HCT116 (cell line): Measurements from ENCODE around the gene CCL7. TPM values are rescaled to one million over a fixed set of nuclear protein-coding genes. Genes with fewer than 3 reads are reported as not detected.

Experiments used
- ATAC-seq: fragments of 200-7000 bp; cut with Tn5 transposase; 2 replicates; pipeline ENCODE4 v1.9.1; 2020; ENCODE audit warnings: mild to moderate bottlenecking, moderate library complexity
- BruUV-seq: library from RNA; stranded (reverse); fragments of 400-500 nt; replicated peaks from 2 replicates; lab custom pipeline; 2021; lab: Mats Ljungman, UMichigan
- CTCF ChIA-PET: fragments of 300-600 bp; sonication (Branson Sonifier 250); formaldehyde crosslinking; loops from one replicate; lab custom pipeline; 2021; ENCODE audit warnings: antibody characterized with exemption; lab: Charles Lee
- POLR2A ChIA-PET: fragments of 300-600, 350-600 bp; sonication (Branson Sonifier 250); formaldehyde crosslinking; loops from one replicate; lab custom pipeline; 2021; ENCODE audit warnings: antibody characterized with exemption; lab: Charles Lee
- RAD21 ChIA-PET, 2 experiments: fragments of 300-600 bp; sonication (Branson Sonifier 250); formaldehyde crosslinking; loops; one replicate each; lab custom pipeline; 2023; ENCODE audit warnings: low total read pairs in 2 of 2; ENCODE audit not compliant: uncharacterized antibody in 2 of 2, unreplicated experiment in 2 of 2, low non-redundant PET in 1 of 2; lab: Charles Lee
- DNase-seq: peaks from one replicate; pipeline ENCODE4 v3.0.0-alpha.2; 2010; ENCODE audit warnings: low read depth, low spot score
- H2AFZ ChIP-seq: fragments of 200-600 bp; shearing (Covaris generic), sonication (generic); 2 replicates; pipeline ENCODE4 v1.6.1; 2017; ENCODE audit warnings: low read depth, mixed run types, mixed read lengths, antibody characterized with exemption, low read length; ENCODE audit not compliant: poor library complexity, severe bottlenecking
- H3K27ac ChIP-seq: 2 replicates; pipeline ENCODE4 v1.5.1; 2012; ENCODE audit warnings: low read depth, low read length
- H3K27me3 ChIP-seq: fragments of 200-600 bp; sonication (generic); 2 replicates; pipeline ENCODE4 v1.6.1; 2016; ENCODE audit warnings: mixed run types, low read length, mixed read lengths; ENCODE audit not compliant: insufficient read depth
- H3K36me3 ChIP-seq, 2 experiments: fragments of 200-500 bp in 1 of 2; fragments of 200-600 bp in 1 of 2; sonication (Bioruptor generic) in 1 of 2; sonication (generic) in 1 of 2; 2 replicates each; pipeline versions ENCODE4 v1.5.1 to v1.6.1; 2014 to 2016; ENCODE audit warnings: low read length in 2 of 2, inconsistent platforms in 1 of 2, mixed read lengths in 1 of 2, mixed run types in 1 of 2; ENCODE audit not compliant: insufficient read depth in 2 of 2, control insufficient read depth in 1 of 2
- H3K4me1 ChIP-seq, 2 experiments: fragments of 200-600 bp in 1 of 2; sonication (generic) in 1 of 2; 2 replicates each; pipeline versions ENCODE4 v1.5.1 to v1.6.1; 2012 to 2017; ENCODE audit warnings: low read length in 2 of 2, inconsistent platforms in 1 of 2, mild to moderate bottlenecking in 1 of 2, mixed read lengths in 1 of 2, mixed run types in 1 of 2, moderate library complexity in 1 of 2; ENCODE audit not compliant: insufficient read depth in 2 of 2, control insufficient read depth in 1 of 2
- H3K4me2 ChIP-seq: fragments of 200-600 bp; sonication (generic); 2 replicates; pipeline ENCODE4 v1.6.1; 2017; ENCODE audit warnings: mixed run types, low read length, mixed read lengths
- H3K4me3 ChIP-seq, 2 experiments: fragments of 200-600 bp in 1 of 2; sonication (generic) in 1 of 2; replicated peaks in 1 of 2; 2 replicates each; pipeline ENCODE4 v1.5.1; 2011 to 2016; ENCODE audit warnings: low read length in 2 of 2, control low read depth in 1 of 2, low read depth in 1 of 2, mild to moderate bottlenecking in 1 of 2, mixed read lengths in 1 of 2, mixed run types in 1 of 2
- H3K79me2 ChIP-seq: fragments of 200-600 bp; sonication (generic); 2 replicates; pipeline ENCODE4 v1.6.1; 2017; ENCODE audit warnings: mild to moderate bottlenecking, mixed run types, low read length, moderate library complexity, mixed read lengths; ENCODE audit not compliant: insufficient read depth
- H3K9ac ChIP-seq: fragments of 200-600 bp; sonication (generic); 2 replicates; pipeline ENCODE4 v1.6.1; 2016; ENCODE audit warnings: low read length, mixed read lengths
- H3K9me2 ChIP-seq: fragments of 200-600 bp; sonication (generic), shearing (Covaris generic); 2 replicates; pipeline ENCODE4 v1.6.1; 2017; ENCODE audit warnings: mixed run types, mild to moderate bottlenecking, moderate library complexity; ENCODE audit not compliant: insufficient read depth
- H3K9me3 ChIP-seq, 2 experiments: fragments of 200-500 bp in 1 of 2; fragments of 200-600 bp in 1 of 2; sonication (Bioruptor generic) in 1 of 2; sonication (generic) in 1 of 2; 2 replicates each; pipeline ENCODE4 v1.6.1; 2014 to 2017; ENCODE audit warnings: low read length in 2 of 2, mixed read lengths in 2 of 2, inconsistent platforms in 1 of 2, low read depth in 1 of 2, mild to moderate bottlenecking in 1 of 2, mixed run types in 1 of 2, moderate library complexity in 1 of 2; ENCODE audit not compliant: control insufficient read depth in 1 of 2, insufficient read depth in 1 of 2
- H4K20me1 ChIP-seq: fragments of 200-600 bp; sonication (generic), shearing (Covaris generic); 2 replicates; pipeline ENCODE4 v1.6.1; 2017; ENCODE audit warnings: mixed run types, mild to moderate bottlenecking, moderate library complexity; ENCODE audit not compliant: insufficient read depth
- ATF3 ChIP-seq: IDR thresholded peaks from 2 replicates; pipeline ENCODE4 v1.6.1; 2012
- CBX3 ChIP-seq: IDR thresholded peaks from 2 replicates; pipeline ENCODE4 v1.6.1; 2012; ENCODE audit warnings: low read depth
- CTCF ChIP-seq, 3 experiments: fragments of 200-600 bp in 1 of 3; sonication (generic) in 1 of 3; IDR thresholded peaks in 2 of 3; conservative IDR thresholded peaks in 1 of 3; 2 replicates each; pipeline ENCODE4 v1.5.1; 2012 to 2017; ENCODE audit warnings: low read depth in 2 of 3, low read length in 2 of 3, antibody characterized with exemption in 1 of 3, borderline replicate concordance in 1 of 3, control low read depth in 1 of 3, mild to moderate bottlenecking in 1 of 3, mixed read lengths in 1 of 3, mixed run types in 1 of 3, moderate library complexity in 1 of 3; ENCODE audit not compliant: insufficient read depth in 1 of 3
- EGR1 ChIP-seq: IDR thresholded peaks from 2 replicates; pipeline ENCODE4 v1.6.1; 2012; ENCODE audit warnings: low read depth
- ELF1 ChIP-seq: IDR thresholded peaks from 2 replicates; pipeline ENCODE4 v1.6.1; 2012; ENCODE audit warnings: low read depth, borderline replicate concordance
- EZH2 ChIP-seq: fragments of 200-600 bp; sonication (generic); IDR thresholded peaks from 2 replicates; pipeline ENCODE4 v1.6.1; 2017; ENCODE audit warnings: antibody characterized with exemption, mixed run types
- EZH2phosphoT487 ChIP-seq: fragments of 200-600 bp; IDR thresholded peaks from 2 replicates; pipeline ENCODE4 v1.6.1; 2018; ENCODE audit warnings: antibody characterized with exemption, borderline replicate concordance
- FOSL1 ChIP-seq: IDR thresholded peaks from 2 replicates; pipeline ENCODE4 v1.6.1; 2012; ENCODE audit warnings: low read depth
- JUND ChIP-seq: IDR thresholded peaks from 2 replicates; pipeline ENCODE4 v1.6.1; 2012
- MAX ChIP-seq: IDR thresholded peaks from 2 replicates; pipeline ENCODE4 v1.6.1; 2012
- POLR2A ChIP-seq: IDR thresholded peaks from 2 replicates; pipeline ENCODE4 v1.7.0; 2011; ENCODE audit warnings: borderline replicate concordance; ENCODE audit not compliant: insufficient read depth, insufficient read length; ENCODE audit errors: extremely low read depth
- RAD21 ChIP-seq: IDR thresholded peaks from 2 replicates; pipeline ENCODE4 v1.6.1; 2012; ENCODE audit warnings: low read depth, mild to moderate bottlenecking
- SIN3A ChIP-seq: IDR thresholded peaks from 2 replicates; pipeline ENCODE4 v1.6.1; 2012; ENCODE audit warnings: low read depth
- TCF7L2 ChIP-seq: IDR thresholded peaks from 2 replicates; pipeline ENCODE4 v1.7.0; 2011; ENCODE audit warnings: borderline replicate concordance, inconsistent platforms; ENCODE audit not compliant: insufficient read depth, insufficient read length; ENCODE audit errors: extremely low read depth
- YY1 ChIP-seq: IDR thresholded peaks from 2 replicates; pipeline ENCODE4 v1.6.1; 2011; ENCODE audit warnings: low read length, low read depth, moderate library complexity, mild to moderate bottlenecking; ENCODE audit not compliant: insufficient replicate concordance; ENCODE audit errors: extremely low read depth
- ZNF274 ChIP-seq: fragments of 200-500 bp; sonication (Bioruptor generic); IDR thresholded peaks from 2 replicates; pipeline ENCODE4 v1.6.1; 2014; ENCODE audit warnings: mild to moderate bottlenecking, low read depth, low read length, inconsistent platforms
- intact Hi-C: fragments of 100-400 bp; cut with micrococcal nuclease; formaldehyde crosslinking; loops from 2 replicates; pipeline ENCODE4 v1.10.0; 2022
- total RNA-seq: library from RNA; stranded (reverse); gene quantifications from one replicate; pipeline ENCODE4 v1.2.1, GENCODE V29; 2021; ENCODE audit not compliant: unreplicated experiment

Gene CCL7
- total RNA-seq, 1 experiment from 2014 or later = not detected

GRCh38 chr17:34300652-34301370 is 30.8 kb downstream of the CCL7 start:
- H3K27ac ChIP-seq = no peak overlapping the region
- intact Hi-C loops = no loop called here
- CTCF ChIA-PET = no interaction called here

More at GRCh38 chr17:34300652-34301370, 30.8 kb downstream of the CCL7 start:
- Histone ChIP-seq H3K4me2 (no peak overlapping the region), H3K9me2 (no peaks in the 10 kb centered on the region), H3K27me3 (no peaks in the 10 kb centered on the region), H3K4me3 (no peak overlapping the region), H2AFZ (no peak overlapping the region), H4K20me1 (no peaks in the 10 kb centered on the region), H3K4me1 (no peaks in the 10 kb centered on the region), H3K79me2 (no peaks in the 10 kb centered on the region), H3K36me3 (no peaks in the 10 kb centered on the region), H3K9me3 (no peaks in the 10 kb centered on the region), H3K9ac (no peak overlapping the region)
- ATAC-seq = no peak
- DNase-seq = no peak
- ChIA-PET RAD21 (no interaction called here), POLR2A (no interaction called here)
- BruUV-seq = no TSS peak
- TF ChIP-seq JUND (no peak), SIN3A (no peak), TCF7L2 (no peak), YY1 (no peak), ZNF274 (no peak), EZH2phosphoT487 (no peak), EZH2 (no peak), ELF1 (no peak), POLR2A (no peak), FOSL1 (no peak), EGR1 (no peak), CBX3 (no peak), ATF3 (no peak), MAX (no peak), RAD21 (no peak), CTCF (IDR thresholded peaks at IDR 0.05 in 2 of 3, conservative IDR thresholded peaks at IDR 0.05 in 1 of 3; ENCODE audit: borderline replicate concordance in 1 of 3, insufficient read depth in 1 of 3, low read depth in 2 of 3, low read length in 2 of 3) (no peak)
